LNCaP clone FGC (cell line): ENCODE measurements around the gene FGF14.

Experiments
- DNase-seq: peaks from one replicate; pipeline ENCODE4 v3.0.0-alpha.2; 2011; ENCODE audit warnings: low read depth
- H3K4me3 ChIP-seq: 2 replicates; pipeline ENCODE4 v1.5.1; 2011; ENCODE audit warnings: mild to moderate bottlenecking, low read depth, low read length, control low read depth
- CTCF ChIP-seq: IDR thresholded peaks from 2 replicates; pipeline ENCODE4 v1.5.1; 2012; ENCODE audit warnings: mild to moderate bottlenecking; ENCODE audit not compliant: control insufficient read depth, insufficient read depth; ENCODE audit errors: extremely low read depth

FGF14 gene

GRCh38 chr13:101996954-101997353 is 404.9 kb downstream of the FGF14 start:
- H3K4me3 ChIP-seq: no peak overlapping the region
- no peak for TF ChIP-seq CTCF

GRCh38 chr13:101989798-101990350 is 412.0 kb downstream of the FGF14 start:
- no peak overlapping the region for H3K4me3 ChIP-seq
- DNase-seq: no peak
- TF ChIP-seq CTCF: no peak

More at GRCh38 chr13:101996954-101997353, 404.9 kb downstream of the FGF14 start:
- no peak for DNase-seq

- H3K4me3 ChIP-seq: no peak overlapping the region
- TF ChIP-seq CTCF: no peak
- DNase-seq: no peak
Measured at GRCh38 chr13:101988140-101988539, 413.7 kb downstream of the FGF14 start.

- no peak for TF ChIP-seq CTCF
- DNase-seq: no peak
- H3K4me3 ChIP-seq: no peak overlapping the region
Measured at GRCh38 chr13:101986316-101986715, 415.5 kb downstream of the FGF14 start.

GRCh38 chr13:101985321-101985720 is 416.5 kb downstream of the FGF14 start:
- no peak for TF ChIP-seq CTCF
- DNase-seq: no peak
- H3K4me3 ChIP-seq: no peak overlapping the region

- DNase-seq: no peak
- no peak for TF ChIP-seq CTCF
- no peak overlapping the region for H3K4me3 ChIP-seq
Measured at GRCh38 chr13:101982903-101983302, 418.9 kb downstream of the FGF14 start.

GRCh38 chr13:101979825-101980224 is 422.0 kb downstream of the FGF14 start:
- no peak overlapping the region for H3K4me3 ChIP-seq
- TF ChIP-seq CTCF: no peak
- DNase-seq: no peak
